NCI-H524 (cell line): ENCODE measurements around the gene GATC.

ENCODE experiments used
- DNase-seq, 2 experiments: peaks; one replicate each; lab custom pipeline; 2025; lab: John Stamatoyannopoulos, UW

The GATC gene

GRCh38 chr12:120497524-120498150 is 51.4 kb downstream of the GATC start:
- DNase-seq: no peak

- DNase-seq: no peak
Measured at GRCh38 chr12:120498870-120499515, 52.7 kb downstream of the GATC start.

- no peak for DNase-seq
Measured at GRCh38 chr12:120500581-120500980, 54.3 kb downstream of the GATC start.

GRCh38 chr12:120504587-120504986 is 58.3 kb downstream of the GATC start:
- DNase-seq: no peak

- no peak for DNase-seq
Measured at GRCh38 chr12:120508537-120508936, 62.3 kb downstream of the GATC start.
